Measurements from ENCODE around the gene ALPI.
"Not testable (repeated sequence)": the region's sequence is repeated elsewhere in the genome, so short reads cannot be mapped to it uniquely, and the experiment has no call there.

The ALPI gene

GRCh38 chr2:232455426-232456255, at the start of gene ALPI:
ALPI (plus strand) TSS chr2:232456153; CDS start chr2:232456200, 47 bp downstream.
- TF ChIP-seq CTCF (IDR thresholded peaks at IDR 0.05; ENCODE audit: extremely low read depth, missing control alignments) = no peak
- no peak for DNase-seq (ENCODE audit: low spot score)

GRCh38 chr2:232406556-232407310, 49.2 kb upstream of the ALPI start, which contains the start of gene ALPG:
ALPG (plus strand) TSS chr2:232406844; CDS start chr2:232406895, 51 bp downstream.
- TF ChIP-seq CTCF (IDR thresholded peaks at IDR 0.05; ENCODE audit: extremely low read depth, missing control alignments) = no peak
- no peak for DNase-seq (ENCODE audit: low spot score)

GRCh38 chr2:232407428-232408150, 48.4 kb upstream of the ALPI start:
- DNase-seq (ENCODE audit: low spot score) = not testable (repeated sequence)

GRCh38 chr2:232408269-232408668, 47.7 kb upstream of the ALPI start:
- DNase-seq (ENCODE audit: low spot score) = not testable (repeated sequence)

- not testable (repeated sequence) for DNase-seq (ENCODE audit: low spot score)
Measured at GRCh38 chr2:232409617-232410016, 46.3 kb upstream of the ALPI start.

GRCh38 chr2:232410238-232410900, 45.6 kb upstream of the ALPI start:
- TF ChIP-seq CTCF (IDR thresholded peaks at IDR 0.05; ENCODE audit: extremely low read depth, missing control alignments) = no peak
- no peak for DNase-seq (ENCODE audit: low spot score)

- no peak for DNase-seq (ENCODE audit: low spot score)
- TF ChIP-seq CTCF (IDR thresholded peaks at IDR 0.05; ENCODE audit: extremely low read depth, missing control alignments) = no peak
Measured at GRCh38 chr2:232411901-232412629, 43.9 kb upstream of the ALPI start.

GRCh38 chr2:232412986-232413385, 43.0 kb upstream of the ALPI start:
- no peak for DNase-seq (ENCODE audit: low spot score)
- no peak for TF ChIP-seq CTCF (IDR thresholded peaks at IDR 0.05; ENCODE audit: extremely low read depth, missing control alignments)
